Right atrium auricular region (tissue), 2 donors: ENCODE data around the gene KLRC3. TPM values are rescaled to one million over a fixed set of nuclear protein-coding genes. Genes with fewer than 3 reads are reported as not detected.
"Not testable (repeated sequence)": the region's sequence is repeated elsewhere in the genome, so short reads cannot be mapped to it uniquely, and the experiment has no call there.

Experiments used
- DNase-seq: peaks from one replicate; pipeline ENCODE4 v3.0.0-alpha.2; 2019; ENCODE audit warnings: low spot score
- H3K27ac ChIP-seq, 2 donors: fragments of 200-600 bp; sonication (generic); 1 replicate in 1 of 2; 2 replicates in 1 of 2; pipeline ENCODE4 v1.5.1; 2016 to 2019
- H3K27me3 ChIP-seq, 2 donors: fragments of 200-600 bp; sonication (generic); one replicate each; pipeline versions ENCODE4 v1.5.1 to v1.6.0; 2017 to 2019
- H3K36me3 ChIP-seq: fragments of 200-600 bp; sonication (generic); one replicate; pipeline ENCODE4 v1.5.1; 2016
- H3K4me1 ChIP-seq, 2 donors: fragments of 200-600 bp; sonication (generic); one replicate each; pipeline versions ENCODE4 v1.5.1 to v1.6.0; 2017 to 2019
- H3K4me3 ChIP-seq, 2 donors: fragments of 200-600 bp; sonication (generic); 1 replicate in 1 of 2; 2 replicates in 1 of 2; pipeline ENCODE4 v1.5.1; 2017 to 2019; ENCODE audit warnings: mild to moderate bottlenecking in 1 of 2, moderate library complexity in 1 of 2
- H3K9me3 ChIP-seq, 2 donors: fragments of 200-600 bp; sonication (generic); one replicate each; pipeline ENCODE4 v1.5.1; 2019
- total RNA-seq, 2 donors: library from RNA; depleted of rRNA; stranded (reverse); fragments of >200 nt; gene quantifications; one replicate each; pipeline ENCODE4 v1.1.0, GENCODE V29; 2016
- TF ChIP-seq, protein P1 (sequence below), 2 donors: fragments of 200-600 bp; sonication (generic); IDR thresholded peaks; one replicate each; pipeline ENCODE4 v1.5.1; 2019; ENCODE audit warnings: antibody characterized with exemption in 2 of 2

KLRC3 gene
- total RNA-seq, 2 donors from 2014 or later = not detected

DNA sequence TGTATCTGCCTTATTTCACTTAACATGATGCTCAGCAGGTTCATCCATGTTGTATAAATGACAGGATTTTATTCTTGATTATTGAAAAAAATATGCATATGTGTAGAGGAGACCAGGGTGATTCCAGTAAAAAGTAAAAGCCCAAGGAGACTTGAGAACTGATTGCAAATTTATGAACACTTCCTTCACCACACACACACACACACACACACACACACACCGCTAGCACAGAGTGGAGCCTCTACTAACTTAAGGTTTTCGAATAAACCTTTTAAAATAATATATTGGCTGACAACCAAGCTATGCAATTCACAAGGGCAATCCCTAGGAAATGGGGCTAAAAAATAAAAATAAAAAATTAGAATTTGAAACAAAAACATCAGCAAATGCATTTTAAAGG lies 22.2 kb downstream of the KLRC3 start:
- TF ChIP-seq, protein P1, sequence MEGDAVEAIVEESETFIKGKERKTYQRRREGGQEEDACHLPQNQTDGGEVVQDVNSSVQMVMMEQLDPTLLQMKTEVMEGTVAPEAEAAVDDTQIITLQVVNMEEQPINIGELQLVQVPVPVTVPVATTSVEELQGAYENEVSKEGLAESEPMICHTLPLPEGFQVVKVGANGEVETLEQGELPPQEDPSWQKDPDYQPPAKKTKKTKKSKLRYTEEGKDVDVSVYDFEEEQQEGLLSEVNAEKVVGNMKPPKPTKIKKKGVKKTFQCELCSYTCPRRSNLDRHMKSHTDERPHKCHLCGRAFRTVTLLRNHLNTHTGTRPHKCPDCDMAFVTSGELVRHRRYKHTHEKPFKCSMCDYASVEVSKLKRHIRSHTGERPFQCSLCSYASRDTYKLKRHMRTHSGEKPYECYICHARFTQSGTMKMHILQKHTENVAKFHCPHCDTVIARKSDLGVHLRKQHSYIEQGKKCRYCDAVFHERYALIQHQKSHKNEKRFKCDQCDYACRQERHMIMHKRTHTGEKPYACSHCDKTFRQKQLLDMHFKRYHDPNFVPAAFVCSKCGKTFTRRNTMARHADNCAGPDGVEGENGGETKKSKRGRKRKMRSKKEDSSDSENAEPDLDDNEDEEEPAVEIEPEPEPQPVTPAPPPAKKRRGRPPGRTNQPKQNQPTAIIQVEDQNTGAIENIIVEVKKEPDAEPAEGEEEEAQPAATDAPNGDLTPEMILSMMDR (IDR thresholded peaks at IDR 0.05) = no peak
- no peak overlapping the region for H3K4me3 ChIP-seq
- no peak overlapping the region for H3K27ac ChIP-seq
- no peaks in the 10 kb centered on the region for H3K27me3 ChIP-seq
- no peaks in the 10 kb centered on the region for H3K9me3 ChIP-seq
- DNase-seq = no peak
- no peaks in the 10 kb centered on the region for H3K4me1 ChIP-seq
- no peaks in the 10 kb centered on the region for H3K36me3 ChIP-seq

DNA sequence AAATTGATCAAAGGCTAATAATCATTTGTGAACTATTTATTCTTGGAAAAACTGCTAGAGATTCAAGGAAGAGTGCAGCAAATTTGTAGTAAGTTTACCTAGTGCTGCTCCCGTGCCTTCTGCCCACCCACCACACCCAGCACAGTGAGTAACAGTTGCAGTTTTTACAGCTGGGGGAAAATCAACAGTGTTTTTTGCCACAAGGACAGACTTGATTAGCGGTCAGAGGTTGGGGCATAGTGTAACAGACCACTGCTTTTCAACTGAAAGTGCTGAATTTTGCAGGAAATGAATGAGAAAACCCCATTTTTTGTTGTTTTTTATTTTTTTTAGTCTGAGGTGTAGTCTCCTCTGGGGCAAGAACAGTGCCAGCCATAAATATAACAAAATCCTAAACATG lies 23.1 kb downstream of the KLRC3 start:
- Histone ChIP-seq H3K27me3 (no peaks in the 10 kb centered on the region), H3K4me3 (no peak overlapping the region), H3K36me3 (no peaks in the 10 kb centered on the region), H3K27ac (no peak overlapping the region), H3K4me1 (peaks cover 0 to 6% of the 10 kb centered on the region in 2 donors), H3K9me3 (no peaks in the 10 kb centered on the region)
- TF ChIP-seq, protein P1 (IDR thresholded peaks at IDR 0.05) = no peak
- no peak for DNase-seq

DNA sequence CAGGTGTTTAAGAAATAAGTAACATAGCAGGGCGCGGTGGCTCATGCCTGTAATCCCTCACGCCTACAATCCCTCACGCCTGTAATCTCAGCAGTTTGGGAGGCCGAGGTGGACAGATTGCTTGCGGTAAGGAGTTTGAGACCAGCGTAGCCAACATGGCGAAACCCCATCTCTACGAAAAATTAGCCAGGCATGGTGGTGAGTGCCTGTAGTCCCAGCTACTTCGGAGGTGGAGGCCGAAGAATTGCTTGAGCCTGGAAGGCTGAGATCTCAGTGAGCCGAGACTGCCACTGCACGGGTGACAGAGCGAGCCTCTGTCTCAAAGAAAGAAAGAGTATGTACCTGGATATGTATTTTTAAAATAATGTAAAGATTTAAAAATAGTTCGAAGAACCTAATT lies 24.2 kb downstream of the KLRC3 start:
- H3K9me3 ChIP-seq, H3K36me3 ChIP-seq, H3K27me3 ChIP-seq, H3K4me1 ChIP-seq, H3K4me3 ChIP-seq, DNase-seq, H3K27ac ChIP-seq: not testable (repeated sequence)

DNA sequence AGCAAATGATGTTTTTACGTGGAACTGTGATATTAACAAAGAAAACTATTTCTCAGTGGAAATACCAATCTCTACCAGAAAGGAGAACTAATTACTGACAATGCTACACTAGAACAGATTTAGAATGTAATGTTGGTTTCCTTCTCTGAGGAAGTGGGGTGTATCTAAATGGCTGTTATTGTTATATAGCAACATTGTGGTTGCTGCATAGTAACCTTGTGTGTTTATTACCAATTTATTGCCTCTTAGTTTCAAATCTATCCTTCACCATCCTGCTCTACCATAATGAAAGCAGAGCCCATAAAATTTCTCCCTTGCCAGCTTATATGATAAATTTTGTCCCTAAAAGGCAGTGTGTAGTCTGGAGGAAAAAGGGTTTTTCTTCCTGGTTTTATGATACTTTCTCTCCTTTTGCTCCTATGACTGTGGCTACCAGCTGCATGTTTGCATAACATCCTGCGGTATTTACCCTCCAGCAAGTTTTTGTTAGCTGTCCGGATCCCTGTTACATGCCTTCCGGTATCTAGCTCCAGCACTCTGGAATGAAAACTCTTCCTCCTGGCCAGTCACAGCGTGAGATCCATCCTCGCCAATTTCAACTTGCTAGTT lies 24.9 kb downstream of the KLRC3 start:
- Histone ChIP-seq H3K27ac (peak overlapping the region in 1 of 2 donors; percentile 12), H3K9me3 (no peaks in the 10 kb centered on the region), H3K4me1 (peaks cover 0 to 6% of the 10 kb centered on the region in 2 donors), H3K27me3 (no peaks in the 10 kb centered on the region), H3K36me3 (no peaks in the 10 kb centered on the region), H3K4me3 (no peak overlapping the region)
- TF ChIP-seq, protein P1 (IDR thresholded peaks at IDR 0.05) = no peak
- DNase-seq = no peak

DNA sequence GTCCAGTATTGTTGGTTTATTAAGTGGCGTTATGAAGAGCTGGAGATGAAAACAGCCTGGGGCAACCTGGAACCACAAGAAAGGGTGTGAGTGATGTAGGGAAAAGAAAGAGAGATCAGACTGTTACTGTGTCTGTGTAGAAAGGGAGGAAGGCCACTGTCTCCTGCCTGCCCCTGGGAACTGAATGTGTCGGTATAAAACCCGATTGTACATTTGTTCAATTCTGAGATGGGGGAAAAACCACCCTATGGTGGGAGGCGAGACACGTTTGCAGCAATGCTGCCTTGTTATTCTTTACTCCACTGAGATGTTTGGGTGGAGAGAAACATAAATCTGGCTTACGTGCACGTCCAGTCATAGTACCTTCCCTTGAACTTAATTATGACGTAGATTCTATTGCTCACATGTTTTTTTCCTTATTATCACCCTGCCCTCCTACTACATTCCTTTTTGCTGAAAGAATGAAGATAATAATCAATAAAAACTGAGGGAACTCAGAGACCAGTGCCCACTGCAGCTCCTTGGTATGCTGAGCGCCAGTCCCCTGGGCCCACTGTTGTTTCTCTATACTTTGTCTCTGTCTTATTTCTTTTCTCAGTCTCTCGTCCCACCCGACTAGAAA lies 25.8 kb downstream of the KLRC3 start:
- not testable (repeated sequence) for H3K36me3 ChIP-seq, H3K9me3 ChIP-seq, H3K4me1 ChIP-seq, H3K27me3 ChIP-seq, H3K4me3 ChIP-seq, DNase-seq, H3K27ac ChIP-seq

DNA sequence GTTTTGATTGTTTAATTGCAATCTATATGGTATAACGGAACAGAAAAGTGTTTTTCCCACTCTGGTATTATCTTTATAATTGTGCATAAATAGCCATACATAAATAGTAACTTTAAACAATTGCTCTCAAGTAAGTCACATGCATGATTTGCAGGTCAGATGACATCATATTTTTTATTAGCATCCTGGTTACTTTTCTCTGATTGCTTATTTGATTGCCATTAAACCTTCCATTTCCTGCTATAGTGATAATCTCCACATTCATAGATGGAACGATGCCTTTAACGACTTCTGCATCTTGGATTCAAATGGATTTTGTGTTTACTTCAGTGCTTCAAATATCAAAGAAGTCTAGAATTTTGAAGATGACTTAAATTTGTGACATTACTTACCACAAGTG lies 27.1 kb downstream of the KLRC3 start:
- TF ChIP-seq, protein P1 (IDR thresholded peaks at IDR 0.05) = no peak
- Histone ChIP-seq H3K27me3 (no peaks in the 10 kb centered on the region), H3K27ac (no peak overlapping the region), H3K36me3 (no peaks in the 10 kb centered on the region), H3K9me3 (no peaks in the 10 kb centered on the region), H3K4me1 (peaks cover 0 to 6% of the 10 kb centered on the region in 2 donors), H3K4me3 (no peak overlapping the region)
- DNase-seq = no peak
